SU-DHL-6 (cell line): ENCODE results near the gene ZNF74.

Experiments used
- EZH2phosphoT487 ChIP-seq: fragments of 200-600 bp; sonication (generic), shearing (Covaris generic); conservative IDR thresholded peaks from 2 replicates; pipeline ENCODE4 v1.6.1; 2018; ENCODE audit warnings: mild to moderate bottlenecking, antibody characterized with exemption, low read length, moderate library complexity, mixed read lengths
- TF ChIP-seq, protein P1 (sequence below): fragments of 200-600 bp; sonication (generic); IDR thresholded peaks from one replicate; pipeline ENCODE4 v1.5.1; 2017; ENCODE audit warnings: antibody characterized with exemption, mild to moderate bottlenecking, low read length, moderate library complexity; ENCODE audit not compliant: insufficient read depth, poor library complexity, severe bottlenecking

DNA sequence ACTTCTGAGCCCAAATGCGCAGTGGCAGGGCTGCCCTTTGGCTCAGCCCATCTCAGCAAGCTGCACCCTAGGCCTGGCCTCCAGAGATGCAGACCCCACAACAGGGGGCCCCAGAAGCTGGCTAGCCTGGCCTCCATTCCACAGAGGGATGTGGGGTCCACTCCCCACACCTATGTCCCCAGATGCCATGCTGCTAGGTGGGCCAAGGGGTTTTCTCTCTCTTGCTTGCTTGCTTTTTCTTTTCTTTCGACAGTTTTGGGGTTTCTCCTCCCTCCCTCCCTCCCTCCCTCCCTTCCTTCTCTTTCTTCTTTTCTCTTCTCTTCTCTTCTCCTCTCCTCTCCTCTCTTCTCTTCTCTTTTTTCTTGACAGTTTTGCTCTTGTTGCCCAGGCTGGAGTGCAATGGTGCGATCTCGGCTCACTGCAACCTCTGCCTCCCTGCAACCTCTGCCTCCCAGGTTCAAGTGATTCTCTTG, 34.0 kb downstream of the ZNF74 start:
- TF ChIP-seq, protein P1, sequence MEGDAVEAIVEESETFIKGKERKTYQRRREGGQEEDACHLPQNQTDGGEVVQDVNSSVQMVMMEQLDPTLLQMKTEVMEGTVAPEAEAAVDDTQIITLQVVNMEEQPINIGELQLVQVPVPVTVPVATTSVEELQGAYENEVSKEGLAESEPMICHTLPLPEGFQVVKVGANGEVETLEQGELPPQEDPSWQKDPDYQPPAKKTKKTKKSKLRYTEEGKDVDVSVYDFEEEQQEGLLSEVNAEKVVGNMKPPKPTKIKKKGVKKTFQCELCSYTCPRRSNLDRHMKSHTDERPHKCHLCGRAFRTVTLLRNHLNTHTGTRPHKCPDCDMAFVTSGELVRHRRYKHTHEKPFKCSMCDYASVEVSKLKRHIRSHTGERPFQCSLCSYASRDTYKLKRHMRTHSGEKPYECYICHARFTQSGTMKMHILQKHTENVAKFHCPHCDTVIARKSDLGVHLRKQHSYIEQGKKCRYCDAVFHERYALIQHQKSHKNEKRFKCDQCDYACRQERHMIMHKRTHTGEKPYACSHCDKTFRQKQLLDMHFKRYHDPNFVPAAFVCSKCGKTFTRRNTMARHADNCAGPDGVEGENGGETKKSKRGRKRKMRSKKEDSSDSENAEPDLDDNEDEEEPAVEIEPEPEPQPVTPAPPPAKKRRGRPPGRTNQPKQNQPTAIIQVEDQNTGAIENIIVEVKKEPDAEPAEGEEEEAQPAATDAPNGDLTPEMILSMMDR: no peak
- no peak for TF ChIP-seq EZH2phosphoT487
